Stomach (tissue), 9 donors: ENCODE data around the gene ADGRF3. TPM values are rescaled to one million over a fixed set of nuclear protein-coding genes. Genes with fewer than 3 reads are reported as not detected.
"Not testable (repeated sequence)": the region's sequence is repeated elsewhere in the genome, so short reads cannot be mapped to it uniquely, and the experiment has no call there.

Experiments
- DNase-seq, 2 donors: peaks; one replicate each; pipeline versions ENCODE4 v3.0.0 to v3.0.0-alpha.2; 2013 to 2019
- H3K27ac ChIP-seq, 5 donors: fragments of 200-600 bp in 4 of 5; sonication (generic) in 4 of 5; one replicate each; pipeline ENCODE4 v1.5.1; 2013 to 2019; ENCODE audit warnings: mild to moderate bottlenecking in 1 of 5, moderate library complexity in 1 of 5
- H3K27me3 ChIP-seq, 3 donors: fragments of 200-600 bp; sonication (generic); one replicate each; pipeline ENCODE4 v1.5.1; 2017 to 2019; ENCODE audit warnings: mixed run types in 1 of 3
- H3K36me3 ChIP-seq, 4 donors: fragments of 200-600 bp; sonication (generic); 1 replicate in 3 of 4; 2 replicates in 1 of 4; pipeline ENCODE4 v1.5.1; 2016 to 2019
- H3K4me1 ChIP-seq, 4 donors: fragments of 200-600 bp; sonication (generic); one replicate each; pipeline ENCODE4 v1.5.1; 2016 to 2019
- H3K4me3 ChIP-seq, 4 donors: fragments of 200-600 bp; sonication (generic) in 3 of 4; one replicate each; pipeline ENCODE4 v1.5.1; 2016 to 2019; ENCODE audit warnings: mild to moderate bottlenecking in 1 of 4
- H3K9me3 ChIP-seq, 4 donors: fragments of 200-600 bp; sonication (generic); one replicate each; pipeline ENCODE4 v1.5.1; 2016 to 2019
- EP300 ChIP-seq: sonication (generic); formaldehyde crosslinking; IDR thresholded peaks from one replicate; pipeline ENCODE4 v1.6.1; 2017; ENCODE audit warnings: antibody characterized with exemption
- POLR2A ChIP-seq, 4 donors: fragments of 450-650 bp; IDR thresholded peaks; one replicate each; pipeline ENCODE4 v1.6.1; 2016; ENCODE audit warnings: antibody characterized with exemption in 4 of 4, control low read depth in 2 of 4, mild to moderate bottlenecking in 1 of 4, moderate library complexity in 1 of 4
- POLR2AphosphoS5 ChIP-seq, 3 donors: sonication (generic); formaldehyde crosslinking; IDR thresholded peaks; one replicate each; pipeline ENCODE4 v1.6.1; 2016; ENCODE audit warnings: antibody characterized with exemption in 3 of 3
- WGBS, 5 donors: extraction: QIAGEN DNeasy Blood & Tissue Kit in 3 of 5; methylation state at CpG; one replicate each; pipeline versions ENCODE4 v1.1.5 to v1.1.7; 2013 to 2018; 5-methylcytosine and 5-hydroxymethylcytosine counted together
- intact Hi-C: fragments of 100-400 bp; cut with DNase I; formaldehyde crosslinking; loops from one replicate; pipeline ENCODE4 v1.15.1; 2023; ENCODE audit warnings: low total_unique reads
- polyA plus RNA-seq, 3 donors: library from polyadenylated mRNA; stranded (reverse); fragments of 200-250 nt; gene quantifications; one replicate each; pipeline ENCODE4 v1.2.3, GENCODE V29; 2013
- total RNA-seq, 5 donors: library from RNA; depleted of rRNA; stranded (reverse); fragments of >200 nt; gene quantifications; one replicate each; pipeline versions ENCODE4 v1.1.0 to v1.2.3, GENCODE V29; 2014 to 2016
- TF ChIP-seq, protein P1 (sequence below), 7 experiments: fragments of 450-650 bp in 4 of 7; fragments of 200-600 bp in 3 of 7; sonication (generic) in 3 of 7; IDR thresholded peaks; one replicate each; pipeline ENCODE4 v1.5.1; 2016 to 2019; ENCODE audit warnings: antibody characterized with exemption in 7 of 7, control low read depth in 2 of 7, mild to moderate bottlenecking in 1 of 7
- donor health status: healthy with polysubstance abuse.
- donor health status: Bipolar disorder and iron deficiency.
- donor health status: healthy.

ADGRF3 gene
- total and polyA plus RNA-seq, 8 donors, result 0.05 to 0.31 (median 0.21) TPM; not detected in 4

DNA sequence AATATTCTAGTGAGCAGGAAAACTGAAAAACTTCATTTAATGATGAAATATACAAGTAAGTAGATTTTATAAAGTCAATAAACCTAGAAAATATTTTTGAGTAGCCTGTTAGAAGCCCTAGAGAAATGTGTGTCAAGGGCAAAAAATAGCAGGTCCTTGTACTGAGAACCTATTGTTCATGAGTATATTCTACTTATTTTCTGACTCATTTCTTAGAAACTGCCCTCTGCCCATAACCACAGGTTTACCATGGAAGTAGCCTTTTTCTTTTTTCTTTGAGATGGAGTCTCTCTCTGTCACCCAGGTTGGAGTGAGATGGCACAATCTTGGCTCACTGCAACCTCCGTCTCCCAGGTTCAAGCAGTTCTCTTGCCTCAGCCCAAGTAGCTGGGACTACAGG lies 20.1 kb downstream of the ADGRF3 start:
- TF ChIP-seq POLR2A (IDR thresholded peaks at IDR 0.05), result no peak
- TF ChIP-seq, protein P1, sequence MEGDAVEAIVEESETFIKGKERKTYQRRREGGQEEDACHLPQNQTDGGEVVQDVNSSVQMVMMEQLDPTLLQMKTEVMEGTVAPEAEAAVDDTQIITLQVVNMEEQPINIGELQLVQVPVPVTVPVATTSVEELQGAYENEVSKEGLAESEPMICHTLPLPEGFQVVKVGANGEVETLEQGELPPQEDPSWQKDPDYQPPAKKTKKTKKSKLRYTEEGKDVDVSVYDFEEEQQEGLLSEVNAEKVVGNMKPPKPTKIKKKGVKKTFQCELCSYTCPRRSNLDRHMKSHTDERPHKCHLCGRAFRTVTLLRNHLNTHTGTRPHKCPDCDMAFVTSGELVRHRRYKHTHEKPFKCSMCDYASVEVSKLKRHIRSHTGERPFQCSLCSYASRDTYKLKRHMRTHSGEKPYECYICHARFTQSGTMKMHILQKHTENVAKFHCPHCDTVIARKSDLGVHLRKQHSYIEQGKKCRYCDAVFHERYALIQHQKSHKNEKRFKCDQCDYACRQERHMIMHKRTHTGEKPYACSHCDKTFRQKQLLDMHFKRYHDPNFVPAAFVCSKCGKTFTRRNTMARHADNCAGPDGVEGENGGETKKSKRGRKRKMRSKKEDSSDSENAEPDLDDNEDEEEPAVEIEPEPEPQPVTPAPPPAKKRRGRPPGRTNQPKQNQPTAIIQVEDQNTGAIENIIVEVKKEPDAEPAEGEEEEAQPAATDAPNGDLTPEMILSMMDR (IDR thresholded peaks at IDR 0.05), result no peak
- TF ChIP-seq EP300, result no peak
- TF ChIP-seq POLR2AphosphoS5 (IDR thresholded peaks at IDR 0.05), result no peak
- Histone ChIP-seq H3K27ac (no peak overlapping the region), H3K36me3 (no peaks in the 10 kb centered on the region), H3K4me3 (no peak overlapping the region), H3K9me3 (no peaks in the 10 kb centered on the region), H3K4me1 (peaks cover 0 to 8% (median 0%) of the 10 kb centered on the region in 4 donors), H3K27me3 (no peaks in the 10 kb centered on the region)
- intact Hi-C loops, result loop anchor here (10.0 kb wide), 1 partner anchor 82 kb away; the partner anchor contains the start of genes HADHA and HADHB
- 74 to 94% (median 88%) methylated on average over 1 of the region's 1 CpG for WGBS, 5 donors
- no peak for DNase-seq

DNA sequence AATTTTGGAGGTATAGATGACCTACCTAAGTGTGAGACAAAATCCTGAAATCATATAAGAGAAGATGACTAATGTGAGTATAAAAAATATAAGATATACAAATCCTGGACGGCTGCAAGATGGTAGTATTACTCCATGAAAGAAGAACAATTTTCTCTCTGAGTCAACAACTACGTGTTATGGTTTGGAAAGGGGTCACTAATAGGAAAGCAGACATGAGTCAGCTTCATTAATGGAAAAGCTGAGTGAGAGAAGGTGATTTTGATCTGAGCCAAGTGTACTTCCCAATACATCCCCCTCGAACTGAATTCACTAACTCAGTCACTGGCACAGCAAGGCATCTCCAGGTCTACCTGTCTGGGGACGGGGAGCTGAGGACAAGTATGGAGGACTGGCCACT lies 20.7 kb downstream of the ADGRF3 start:
- Histone ChIP-seq H3K4me3 (no peak overlapping the region), H3K36me3 (no peaks in the 10 kb centered on the region), H3K9me3 (no peaks in the 10 kb centered on the region), H3K27me3 (no peaks in the 10 kb centered on the region), H3K4me1 (peaks cover 0 to 8% (median 0%) of the 10 kb centered on the region in 4 donors), H3K27ac (no peak overlapping the region)
- intact Hi-C loops, result loop anchor here (10.0 kb wide), 1 partner anchor 81 kb away; the partner anchor contains the start of genes HADHA and HADHB
- TF ChIP-seq, protein P1 (IDR thresholded peaks at IDR 0.05), result no peak
- no peak for TF ChIP-seq EP300
- no peak for DNase-seq
- WGBS, 5 donors, result 58 to 77% (median 66%) methylated on average over 4 of the region's 4 CpGs

DNA sequence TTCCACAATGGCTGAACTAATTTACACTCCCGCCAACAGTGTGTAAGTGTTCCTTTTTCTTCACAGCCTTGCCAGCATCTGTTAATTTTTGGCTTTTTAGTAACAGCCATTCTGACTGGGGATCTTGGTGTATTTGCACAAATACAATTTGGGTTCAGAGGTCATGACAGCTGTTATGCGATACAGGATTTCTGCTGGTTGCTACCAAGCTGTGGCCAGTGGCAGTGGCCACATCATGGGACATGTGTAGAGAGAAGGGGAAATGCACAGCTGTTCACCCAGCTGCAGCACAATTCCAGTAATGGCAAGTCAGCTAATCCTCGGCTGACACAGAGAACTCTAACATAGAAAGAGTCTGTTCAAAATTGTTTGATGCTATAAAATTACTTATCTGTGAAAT lies 21.7 kb downstream of the ADGRF3 start:
- Histone ChIP-seq H3K4me3 (no peak overlapping the region), H3K4me1 (peaks cover 0 to 3% (median 0%) of the 10 kb centered on the region in 4 donors), H3K27ac (no peak overlapping the region), H3K36me3 (no peaks in the 10 kb centered on the region), H3K9me3 (no peaks in the 10 kb centered on the region), H3K27me3 (no peaks in the 10 kb centered on the region)
- TF ChIP-seq EP300 (no peak), POLR2AphosphoS5 (IDR thresholded peaks at IDR 0.05) (no peak), POLR2A (IDR thresholded peaks at IDR 0.05) (no peak)
- TF ChIP-seq, protein P1 (IDR thresholded peaks at IDR 0.05), result no peak
- intact Hi-C loops, result loop anchor here (10.0 kb wide), 1 partner anchor 80 kb away; the partner anchor contains the start of genes HADHA and HADHB
- 47 to 72% (median 64%) methylated on average over 3 of the region's 3 CpGs for WGBS, 5 donors
- no peak for DNase-seq

DNA sequence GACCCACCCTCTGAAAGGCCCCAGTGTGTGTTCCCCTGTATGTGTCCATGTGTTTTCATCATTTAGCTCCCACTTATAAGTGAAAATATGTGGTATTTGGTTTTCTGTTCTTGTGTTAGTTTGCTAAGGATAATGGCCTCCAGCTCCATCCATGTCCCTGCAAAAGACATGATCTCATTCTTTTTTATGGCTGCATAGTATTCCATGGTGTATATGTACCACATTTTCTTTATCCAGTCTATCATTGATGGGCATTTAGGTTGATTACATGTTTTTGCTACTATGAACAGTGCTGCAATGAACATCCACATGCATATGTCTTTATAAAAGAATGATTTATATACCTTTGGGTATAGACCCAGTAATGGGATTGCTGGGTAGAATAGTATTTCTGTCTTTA lies 22.1 kb downstream of the ADGRF3 start:
- not testable (repeated sequence) for H3K4me3 ChIP-seq, H3K4me1 ChIP-seq, H3K27ac ChIP-seq, H3K36me3 ChIP-seq, H3K27me3 ChIP-seq, DNase-seq, H3K9me3 ChIP-seq
- intact Hi-C loops, result loop anchor here (10.0 kb wide), 1 partner anchor 80 kb away; the partner anchor contains the start of genes HADHA and HADHB

DNA sequence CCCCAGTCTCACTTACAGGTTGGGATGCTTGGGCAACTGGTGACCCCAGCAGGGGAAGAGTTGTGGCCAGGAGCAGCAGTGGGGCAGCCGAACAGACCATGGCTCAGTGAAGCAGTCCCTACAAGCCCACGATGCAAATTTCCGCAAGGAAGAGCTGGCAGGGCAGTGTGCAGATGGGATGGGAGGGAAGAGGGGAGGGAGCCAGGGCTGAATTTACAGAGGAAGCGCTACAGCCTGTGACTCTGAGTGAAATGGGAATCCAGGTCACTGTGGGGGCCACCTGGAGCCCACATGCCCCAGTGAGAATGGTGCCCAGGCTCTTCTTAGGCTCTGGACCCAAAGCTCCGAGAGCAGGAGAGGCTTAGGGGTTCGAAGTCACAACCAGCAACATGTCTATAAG lies 27.6 kb downstream of the ADGRF3 start:
- H3K27ac ChIP-seq, result no peak overlapping the region
- H3K4me1 ChIP-seq, result no peaks in the 10 kb centered on the region
- no peaks in the 10 kb centered on the region for H3K36me3 ChIP-seq
- TF ChIP-seq EP300 (no peak), POLR2A (IDR thresholded peaks at IDR 0.05) (no peak), POLR2AphosphoS5 (IDR thresholded peaks at IDR 0.05) (no peak)
- TF ChIP-seq, protein P1 (IDR thresholded peaks at IDR 0.05), result no peak
- H3K4me3 ChIP-seq, result no peak overlapping the region
- DNase-seq, result no peak
- H3K27me3 ChIP-seq, result no peaks in the 10 kb centered on the region
- 58 to 72% (median 69%) methylated on average over 6 of the region's 6 CpGs for WGBS, 5 donors
- intact Hi-C loops, result no loop called here
- no peaks in the 10 kb centered on the region for H3K9me3 ChIP-seq
